AG04450 (cell line): ENCODE results near the gene TSPAN31. TPM values are rescaled to one million over a fixed set of nuclear protein-coding genes. Genes with fewer than 3 reads are reported as not detected.
"Not testable (repeated sequence)": the region's sequence is repeated elsewhere in the genome, so short reads cannot be mapped to it uniquely, and the experiment has no call there.

ENCODE experiments used
- CTCF ChIA-PET: fragments of 300-600, 350-600 bp; formaldehyde crosslinking; extraction: SDS; loops from one replicate; lab custom pipeline; 2022; ENCODE audit warnings: antibody characterized with exemption, inconsistent platforms; lab: Charles Lee
- POLR2A ChIA-PET: fragments of 350-600 bp; formaldehyde crosslinking; extraction: SDS; loops from one replicate; lab custom pipeline; 2021; ENCODE audit warnings: antibody characterized with exemption, inconsistent platforms; lab: Yijun Ruan, JAX
- DNase-seq: peaks from one replicate; pipeline ENCODE4 v3.0.0-alpha.2; 2011; ENCODE audit warnings: low read depth, low spot score
- H3K27ac ChIP-seq: one replicate; pipeline ENCODE4 v1.5.1; 2012; ENCODE audit warnings: low read depth, low read length, control low read depth
- H3K27me3 ChIP-seq: one replicate; pipeline ENCODE4 v1.6.0; 2012; ENCODE audit warnings: low read length; ENCODE audit not compliant: control insufficient read depth, insufficient read depth
- H3K4me3 ChIP-seq: 2 replicates; pipeline ENCODE4 v1.5.1; 2011; ENCODE audit warnings: mild to moderate bottlenecking, low read depth, low read length, control low read depth
- H3K9me3 ChIP-seq: 2 replicates; pipeline ENCODE4 v1.5.1; 2012; ENCODE audit warnings: low read length; ENCODE audit not compliant: control insufficient read depth, insufficient read depth
- CTCF ChIP-seq: IDR thresholded peaks from 2 replicates; pipeline ENCODE4 v1.5.1; 2011; ENCODE audit warnings: low read depth, low read length, control low read depth, inconsistent platforms
- polyA plus RNA-seq: library from polyadenylated mRNA; depleted of rRNA; stranded (reverse); fragments of >200 nt; gene quantifications from 2 replicates; pipeline ENCODE4 v1.2.3, GENCODE V29; 2011

Gene TSPAN31
- polyA plus RNA-seq, 1 experiment: 45.9 TPM

- CTCF ChIA-PET: no interaction called here
- no peaks in the 10 kb centered on the region for H3K27me3 ChIP-seq
- no peak for DNase-seq
- POLR2A ChIA-PET: no interaction called here
- TF ChIP-seq CTCF: no peak
- no peak overlapping the region for H3K4me3 ChIP-seq
- no peaks in the 10 kb centered on the region; the same call in 1 of the 2 replicates for H3K9me3 ChIP-seq
- no peak overlapping the region for H3K27ac ChIP-seq
These were observed 26.0 kb upstream of the TSPAN31 start for GRCh38 chr12:57718641-57719528.

DNA sequence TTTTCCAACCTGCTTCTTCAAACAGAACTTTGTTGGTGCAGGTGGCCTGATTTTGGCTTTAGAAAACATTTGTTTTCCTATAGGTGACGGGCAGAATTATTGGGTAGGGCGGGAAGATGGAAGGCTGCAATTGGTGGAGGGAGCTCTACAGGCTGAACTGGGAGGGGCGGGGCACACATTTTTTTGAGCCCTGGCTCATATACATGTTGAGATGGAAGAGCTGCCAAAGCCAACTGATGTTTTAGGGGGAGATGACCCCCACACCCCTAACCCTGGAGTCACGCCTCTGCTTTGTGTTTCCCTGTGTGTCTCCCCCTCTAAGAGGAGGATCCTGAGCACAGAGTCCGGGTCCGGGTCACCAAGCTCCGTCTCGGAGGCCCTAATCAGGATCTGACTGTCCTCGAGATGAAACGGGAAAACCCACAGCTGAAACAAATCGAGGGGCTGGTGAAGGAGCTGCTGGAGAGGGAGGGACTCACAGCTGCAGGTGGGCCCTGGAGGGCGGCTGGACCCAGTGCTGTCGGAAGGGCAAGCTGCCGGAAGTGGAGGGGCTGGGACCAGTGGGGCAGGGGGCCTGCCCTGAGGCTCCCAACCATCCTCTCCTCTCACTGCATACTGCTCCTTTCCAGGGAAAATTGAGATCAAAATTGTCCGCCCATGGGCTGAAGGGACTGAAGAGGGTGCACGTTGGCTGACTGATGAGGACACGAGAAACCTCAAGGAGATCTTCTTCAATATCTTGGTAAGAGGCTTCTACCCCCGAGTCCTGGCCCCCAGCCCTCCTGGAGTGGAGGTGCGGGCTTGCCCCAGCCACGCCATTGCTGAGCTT lies 24.8 kb upstream of the TSPAN31 start:
- TF ChIP-seq CTCF: no peak
- CTCF ChIA-PET: interaction anchor here (1.1 kb wide), 1 partner anchor 136 kb away, joined by 3 read pairs; no protein-coding TSS in a partner anchor

GRCh38 chr12:57720606-57721595 lies 23.9 kb upstream of the TSPAN31 start:
- DNase-seq: no peak
- H3K9me3 ChIP-seq: no peaks in the 10 kb centered on the region; the same call in 1 of the 2 replicates
- H3K27me3 ChIP-seq: no peaks in the 10 kb centered on the region
- ChIA-PET POLR2A (no interaction called here), CTCF (interaction anchor here (1.1 kb wide), 1 partner anchor 137 kb away, joined by 3 read pairs; no protein-coding TSS in a partner anchor)
- no peak overlapping the region for H3K4me3 ChIP-seq
- no peak overlapping the region for H3K27ac ChIP-seq
- no peak for TF ChIP-seq CTCF

More for the DNA sequence above, 24.8 kb upstream of the TSPAN31 start:
- Histone ChIP-seq H3K27me3 (no peaks in the 10 kb centered on the region), H3K9me3 (no peaks in the 10 kb centered on the region; the same call in 1 of the 2 replicates), H3K4me3 (no peak overlapping the region), H3K27ac (no peak overlapping the region)
- POLR2A ChIA-PET: no interaction called here
- DNase-seq: no peak

DNA sequence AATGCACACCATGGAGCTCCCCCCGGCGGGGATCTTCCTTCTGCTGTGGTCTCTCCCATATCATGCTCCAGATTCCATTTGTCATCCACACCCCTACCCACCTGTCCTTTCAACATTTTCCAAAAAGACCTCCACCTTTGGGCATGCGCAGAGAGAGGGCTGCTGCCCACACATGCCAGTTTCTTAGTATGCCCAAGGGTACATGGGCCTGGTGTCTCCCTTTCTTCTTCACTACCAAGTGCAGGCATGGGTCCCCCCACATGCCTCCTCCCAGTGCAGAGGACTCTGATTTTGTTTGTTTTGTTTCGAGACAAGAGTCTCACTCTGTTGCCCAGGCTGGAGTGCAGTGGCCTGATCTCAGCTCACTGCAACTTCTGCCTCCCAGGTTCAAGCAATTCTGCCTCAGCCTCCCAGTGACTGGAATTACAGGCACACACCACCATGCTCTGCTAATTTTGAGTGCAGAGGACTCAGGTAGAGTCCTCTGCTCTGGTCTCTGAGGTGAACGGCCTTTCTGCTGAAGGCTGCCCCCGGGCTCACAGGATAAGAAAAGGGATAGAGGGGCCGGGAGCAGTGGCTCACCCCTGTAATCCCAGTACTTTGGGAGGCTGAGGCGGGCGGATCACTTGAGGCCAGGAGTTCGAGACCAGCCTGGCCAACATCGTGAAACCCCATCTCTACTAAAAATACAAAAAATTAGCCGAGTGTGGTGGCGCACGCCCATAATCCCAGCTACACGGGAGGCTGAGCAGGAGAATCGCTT lies 22.8 kb upstream of the TSPAN31 start:
- DNase-seq, H3K9me3 ChIP-seq, POLR2A ChIA-PET, CTCF ChIA-PET, H3K27ac ChIP-seq, H3K27me3 ChIP-seq, H3K4me3 ChIP-seq: not testable (repeated sequence)
